ENCODE measurements around the gene FTSJ3. TPM values are rescaled to one million over a fixed set of nuclear protein-coding genes. Genes with fewer than 3 reads are reported as not detected.
"Not testable (repeated sequence)": the region's sequence is repeated elsewhere in the genome, so short reads cannot be mapped to it uniquely, and the experiment has no call there.

Gene FTSJ3
- total RNA-seq, 2 donors from 2014 or later, result 22.7 to 30.9 TPM

GRCh38 chr17:63804328-63804727 lies 23.1 kb downstream of the FTSJ3 start:
- no peak overlapping the region for H3K4me3 ChIP-seq
- no peaks in the 10 kb centered on the region for H3K4me1 ChIP-seq
- ATAC-seq, result no peak
- no peaks in the 10 kb centered on the region for H3K27me3 ChIP-seq
- H3K36me3 ChIP-seq (replicated peaks in 1 of 2; ENCODE audit: insufficient read depth in 1 of 2, low read depth in 2 of 2), result peaks cover 6 to 61% of the 10 kb centered on the region in 2 donors
- TF ChIP-seq, protein P1, sequence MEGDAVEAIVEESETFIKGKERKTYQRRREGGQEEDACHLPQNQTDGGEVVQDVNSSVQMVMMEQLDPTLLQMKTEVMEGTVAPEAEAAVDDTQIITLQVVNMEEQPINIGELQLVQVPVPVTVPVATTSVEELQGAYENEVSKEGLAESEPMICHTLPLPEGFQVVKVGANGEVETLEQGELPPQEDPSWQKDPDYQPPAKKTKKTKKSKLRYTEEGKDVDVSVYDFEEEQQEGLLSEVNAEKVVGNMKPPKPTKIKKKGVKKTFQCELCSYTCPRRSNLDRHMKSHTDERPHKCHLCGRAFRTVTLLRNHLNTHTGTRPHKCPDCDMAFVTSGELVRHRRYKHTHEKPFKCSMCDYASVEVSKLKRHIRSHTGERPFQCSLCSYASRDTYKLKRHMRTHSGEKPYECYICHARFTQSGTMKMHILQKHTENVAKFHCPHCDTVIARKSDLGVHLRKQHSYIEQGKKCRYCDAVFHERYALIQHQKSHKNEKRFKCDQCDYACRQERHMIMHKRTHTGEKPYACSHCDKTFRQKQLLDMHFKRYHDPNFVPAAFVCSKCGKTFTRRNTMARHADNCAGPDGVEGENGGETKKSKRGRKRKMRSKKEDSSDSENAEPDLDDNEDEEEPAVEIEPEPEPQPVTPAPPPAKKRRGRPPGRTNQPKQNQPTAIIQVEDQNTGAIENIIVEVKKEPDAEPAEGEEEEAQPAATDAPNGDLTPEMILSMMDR (IDR thresholded peaks at IDR 0.05), result no peak
- no peak for TF ChIP-seq POLR2A (IDR thresholded peaks at IDR 0.05)
- H3K9me3 ChIP-seq, result no peaks in the 10 kb centered on the region
- intact Hi-C loops (cut with DNase I), result no loop called here
- 77 to 81% methylated on average over 1 of the region's 1 CpG for WGBS, 2 donors
- no peak overlapping the region for H3K27ac ChIP-seq
- DNase-seq, result no peak

DNA sequence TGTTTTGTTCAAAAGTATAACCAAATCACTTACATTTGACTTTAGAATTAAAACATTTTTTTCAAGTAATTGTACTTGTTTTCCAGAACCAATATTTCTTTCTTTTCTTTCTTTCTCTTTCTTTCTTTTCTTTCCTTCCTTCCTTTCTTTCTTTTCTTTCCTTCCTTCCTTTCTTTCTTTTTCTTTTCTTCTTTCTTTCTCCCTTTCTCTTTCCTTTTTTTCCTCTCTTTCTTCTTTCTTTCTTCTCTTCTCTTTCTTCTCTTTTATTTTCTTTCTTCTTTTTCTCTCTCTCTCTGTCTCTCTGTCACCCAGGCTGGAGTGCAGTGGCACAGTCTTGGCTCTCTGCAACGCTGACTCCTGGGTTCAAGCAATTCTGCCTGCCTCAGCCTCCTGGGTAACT lies 26.7 kb downstream of the FTSJ3 start:
- ATAC-seq (no peak), DNase-seq (no peak)
- peaks cover 13 to 54% of the 10 kb centered on the region in 2 donors for H3K36me3 ChIP-seq (replicated peaks in 1 of 2; ENCODE audit: insufficient read depth in 1 of 2, low read depth in 2 of 2)
- no peaks in the 10 kb centered on the region for H3K27me3 ChIP-seq
- TF ChIP-seq, protein P1 (IDR thresholded peaks at IDR 0.05), result no peak
- intact Hi-C loops (cut with DNase I), result no loop called here
- H3K27ac ChIP-seq, result no peak overlapping the region
- H3K4me1 ChIP-seq, result no peaks in the 10 kb centered on the region
- no peaks in the 10 kb centered on the region for H3K9me3 ChIP-seq
- no peak overlapping the region for H3K4me3 ChIP-seq
- 95 to 100% methylated on average over 1 of the region's 1 CpG for WGBS, 2 donors

- no peak for TF ChIP-seq POLR2A (IDR thresholded peaks at IDR 0.05)
- TF ChIP-seq, protein P1 (IDR thresholded peaks at IDR 0.05), result no peak
- no peak for ATAC-seq
- 80 to 92% methylated on average over 3 of the region's 3 CpGs for WGBS, 2 donors
Observed at GRCh38 chr17:63798572-63799106, 28.8 kb downstream of the FTSJ3 start.

DNA sequence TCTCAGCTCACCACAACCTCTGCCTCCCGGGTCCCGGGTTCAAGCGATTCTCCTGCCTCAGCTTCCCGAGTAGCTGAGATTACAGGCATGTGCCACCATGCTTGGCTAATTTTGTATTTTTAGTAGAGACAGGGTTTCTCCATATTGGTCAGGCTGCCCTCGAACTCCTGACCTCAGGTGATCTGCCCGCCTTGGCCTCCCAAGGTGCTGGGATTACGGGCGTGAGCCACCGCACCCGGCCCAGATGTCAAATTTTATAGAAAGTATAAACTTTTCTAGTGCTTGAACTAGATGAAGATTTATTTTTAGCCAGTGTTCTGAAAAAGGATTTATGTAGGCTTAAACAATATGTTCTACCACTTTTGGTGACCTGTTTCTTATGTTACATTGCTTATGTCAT lies 31.1 kb downstream of the FTSJ3 start:
- 97 to 98% methylated on average over 8 to 10 of the region's 10 CpGs for WGBS, 2 donors
- DNase-seq; H3K27ac ChIP-seq; H3K9me3 ChIP-seq; intact Hi-C loops (cut with DNase I); ATAC-seq; H3K4me1 ChIP-seq; H3K4me3 ChIP-seq; H3K27me3 ChIP-seq: not testable (repeated sequence)
- peaks cover 22 to 52% of the 10 kb centered on the region in 2 donors for H3K36me3 ChIP-seq (replicated peaks in 1 of 2; ENCODE audit: insufficient read depth in 1 of 2, low read depth in 2 of 2)

More at GRCh38 chr17:63798572-63799106, 28.8 kb downstream of the FTSJ3 start:
- H3K27ac ChIP-seq, result no peak overlapping the region
- intact Hi-C loops (cut with DNase I), result no loop called here
- H3K4me1 ChIP-seq, result no peaks in the 10 kb centered on the region
- H3K27me3 ChIP-seq, result no peaks in the 10 kb centered on the region
- no peaks in the 10 kb centered on the region for H3K9me3 ChIP-seq
- H3K36me3 ChIP-seq (replicated peaks in 1 of 2; ENCODE audit: insufficient read depth in 1 of 2, low read depth in 2 of 2), result peaks cover 22 to 56% of the 10 kb centered on the region in 2 donors
- H3K4me3 ChIP-seq, result no peak overlapping the region
- no peak for DNase-seq

- H3K27me3 ChIP-seq, result no peaks in the 10 kb centered on the region
- 81 to 82% methylated on average over 3 of the region's 3 CpGs for WGBS, 2 donors
- no peaks in the 10 kb centered on the region for H3K4me1 ChIP-seq
- H3K9me3 ChIP-seq, result no peaks in the 10 kb centered on the region
- no peak overlapping the region for H3K27ac ChIP-seq
- TF ChIP-seq, protein P1 (IDR thresholded peaks at IDR 0.05), result no peak
- TF ChIP-seq POLR2A (IDR thresholded peaks at IDR 0.05), result no peak
- no peak for ATAC-seq
- no peak for DNase-seq
- H3K4me3 ChIP-seq, result no peak overlapping the region
- intact Hi-C loops (cut with DNase I), result no loop called here
- H3K36me3 ChIP-seq (replicated peaks in 1 of 2; ENCODE audit: insufficient read depth in 1 of 2, low read depth in 2 of 2), result peaks cover 13 to 41% of the 10 kb centered on the region in 2 donors
Observed at GRCh38 chr17:63792055-63792729, 35.3 kb downstream of the FTSJ3 start.
